H1 (cell line): ENCODE measurements around the gene TNIP3. TPM values are rescaled to one million over a fixed set of nuclear protein-coding genes. Genes with fewer than 3 reads are reported as not detected.

Source experiments
- EGR1 ChIP-seq: IDR thresholded peaks from 2 replicates; pipeline ENCODE4 v1.6.1; 2011; ENCODE audit warnings: low read depth, low read length, borderline replicate concordance
- GABPA ChIP-seq: IDR thresholded peaks from 2 replicates; pipeline ENCODE4 v1.6.1; 2011; ENCODE audit warnings: mild to moderate bottlenecking, low read length, moderate library complexity, borderline replicate concordance; ENCODE audit not compliant: insufficient read depth
- SIX5 ChIP-seq: IDR thresholded peaks from 2 replicates; pipeline ENCODE4 v1.6.1; 2011; ENCODE audit warnings: mild to moderate bottlenecking, low read depth, low read length
- polyA plus RNA-seq, 7 experiments: library from polyadenylated mRNA; depleted of rRNA in 3 of 7; stranded (reverse) in 5 of 7; unstranded in 2 of 7; fragments of >200 nt in 5 of 7; fragments of 200-250 nt in 2 of 7; gene quantifications; 1 replicate in 5 of 7; 2 replicates in 1 of 7; 4 replicates in 1 of 7; pipeline versions ENCODE4 v1.2.1 to v1.2.3, GENCODE V29; 2011 to 2013; ENCODE audit warnings: missing spikeins in 2 of 7, mixed read lengths in 2 of 7
- total RNA-seq: library from RNA; stranded (reverse); fragmentation: NEBNext Ultra II Directional; extraction: Animal tissue kit (Norgen Biotek cat#: 25700); gene quantifications from 2 replicates; pipeline ENCODE4 v1.2.1, GENCODE V29; 2021

The TNIP3 gene
- total and polyA plus RNA-seq, 2 of the 8 experiments (the other 6 are each of a cell fraction or from before 2014, with no cell fraction given), result not detected

DNA sequence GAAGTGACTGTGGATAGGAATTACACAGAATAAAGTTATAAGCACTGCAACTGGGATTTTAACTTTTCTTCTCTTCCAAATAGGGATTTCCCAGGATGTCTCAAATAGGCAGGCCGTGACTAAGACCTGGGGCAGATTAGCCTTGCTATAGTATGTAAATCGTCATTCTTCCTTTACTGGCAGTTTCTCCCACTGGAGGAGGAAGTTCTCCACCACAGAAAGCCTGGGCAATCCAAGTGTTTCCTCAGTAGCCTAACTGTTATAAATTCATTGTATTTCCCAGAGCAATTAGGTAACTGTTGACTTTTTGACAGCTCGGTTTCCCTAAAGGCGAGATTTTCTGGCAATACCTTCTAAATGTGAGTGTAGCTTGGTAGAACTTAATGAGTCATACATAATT is at the start of gene TNIP3 (continued):
- TF ChIP-seq GABPA, result no peak
- TF ChIP-seq SIX5, result no peak
- TF ChIP-seq EGR1, result no peak
